Esophagus muscularis mucosa (tissue), 3 donors: ENCODE results near the gene AGAP3.

Experiments
- EP300 ChIP-seq: sonication (generic); formaldehyde crosslinking; IDR thresholded peaks from one replicate; pipeline ENCODE4 v1.6.1; 2017; ENCODE audit warnings: antibody characterized with exemption
- POLR2AphosphoS5 ChIP-seq, 2 donors: sonication (generic); formaldehyde crosslinking; IDR thresholded peaks; one replicate each; pipeline ENCODE4 v1.6.1; 2017; ENCODE audit warnings: antibody characterized with exemption in 2 of 2

DNA sequence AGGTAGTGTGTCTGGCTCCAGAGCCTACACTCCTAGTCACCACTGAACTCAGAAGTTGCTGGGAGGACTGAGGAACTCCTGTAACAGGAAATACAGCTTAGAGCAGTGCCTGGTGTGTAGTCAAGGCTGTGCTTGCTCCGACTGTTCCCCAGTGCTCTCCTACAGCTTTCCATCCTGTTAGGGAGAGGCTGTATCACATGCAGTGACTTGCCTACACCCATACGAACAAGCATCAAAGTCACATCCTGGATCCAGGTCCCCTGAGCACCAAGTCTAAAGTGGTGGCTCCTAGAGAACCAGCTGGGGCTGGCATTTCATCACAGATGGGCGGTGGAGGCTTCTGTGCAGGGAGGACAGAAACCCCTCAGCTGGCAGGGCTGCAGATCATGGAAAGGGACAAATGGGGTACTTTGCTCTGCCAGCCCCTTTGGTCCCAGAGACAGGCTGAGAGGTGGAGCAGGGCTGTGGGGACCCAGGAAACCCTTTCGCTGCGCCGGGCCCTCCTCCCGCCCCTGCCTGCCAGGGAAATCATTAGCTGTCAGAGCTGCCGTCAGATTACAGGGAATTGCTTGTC lies 93.1 kb downstream of the AGAP3 start:
- TF ChIP-seq EP300 (no peak), POLR2AphosphoS5 (IDR thresholded peaks at IDR 0.05) (no peak)
